Measurements from ENCODE around the gene CDKN2C. TPM values are rescaled to one million over a fixed set of nuclear protein-coding genes. Genes with fewer than 3 reads are reported as not detected.

Gene CDKN2C
- 10 to 100 TPM in 1 of 2 donors, 1 to 10 TPM in 1; 8.1 to 21.4 TPM for total RNA-seq

DNA sequence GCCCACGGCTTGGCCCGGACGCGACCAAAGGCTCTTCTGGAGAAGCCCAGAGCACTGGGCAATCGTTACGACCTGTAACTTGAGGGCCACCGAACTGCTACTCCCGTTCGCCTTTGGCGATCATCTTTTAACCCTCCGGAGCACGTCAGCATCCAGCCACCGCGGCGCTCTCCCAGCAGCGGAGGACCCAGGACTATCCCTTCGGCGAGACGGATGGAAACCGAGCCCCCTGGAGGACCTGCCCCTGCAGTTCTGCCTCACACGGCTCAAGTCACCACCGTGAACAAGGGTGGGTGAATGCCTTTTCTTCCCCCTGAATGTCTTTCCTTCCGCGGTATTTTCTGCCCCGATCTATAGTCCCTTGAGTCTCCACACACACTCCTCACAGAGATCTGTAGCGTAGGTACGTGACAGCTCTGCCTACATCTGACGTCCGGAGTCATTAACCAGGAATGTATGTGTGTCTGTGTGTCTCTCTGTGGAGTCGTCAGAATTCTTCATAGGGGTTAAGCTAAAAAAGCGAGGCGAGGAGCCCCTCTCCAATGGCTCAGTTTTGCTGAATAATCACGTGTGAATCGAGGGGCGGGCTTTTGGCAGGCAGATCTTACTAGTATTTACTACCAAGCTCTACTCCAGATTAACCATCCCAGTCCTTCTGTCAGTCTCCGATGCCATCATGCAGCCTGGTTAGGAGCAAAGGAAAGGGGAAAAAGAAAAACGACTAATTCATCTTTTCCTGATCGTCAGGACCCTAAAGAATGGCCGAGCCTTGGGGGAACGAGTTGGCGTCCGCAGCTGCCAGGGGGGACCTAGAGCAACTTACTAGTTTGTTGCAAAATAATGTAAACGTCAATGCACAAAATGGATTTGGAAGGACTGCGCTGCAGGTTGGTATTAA is at the start of gene CDKN2C:
Gene CDKN2C (plus strand): TSS at position 635 of the 898 bp plus-strand sequence. CDS start 124 bp downstream, at position 759.
- Histone ChIP-seq H3K4me1 (no peaks in the 10 kb centered on the region), H3K4me3 (peak within 1 kb of the TSS; percentile 79), H3K9ac (ENCODE audit: low read depth in 2 of 2, low read length in 2 of 2) (peak within 1 kb of the TSS; percentile 88 to 97), H3K36me3 (no peaks in the 10 kb centered on the region), H3K9me3 (no peaks in the 10 kb centered on the region), H3K27ac (peak within 1 kb of the TSS; percentile 92), H3K27me3 (no peaks in the 10 kb centered on the region)
- intact Hi-C loops (cut with DNase I) = no loop called here
- TF ChIP-seq, protein P1, sequence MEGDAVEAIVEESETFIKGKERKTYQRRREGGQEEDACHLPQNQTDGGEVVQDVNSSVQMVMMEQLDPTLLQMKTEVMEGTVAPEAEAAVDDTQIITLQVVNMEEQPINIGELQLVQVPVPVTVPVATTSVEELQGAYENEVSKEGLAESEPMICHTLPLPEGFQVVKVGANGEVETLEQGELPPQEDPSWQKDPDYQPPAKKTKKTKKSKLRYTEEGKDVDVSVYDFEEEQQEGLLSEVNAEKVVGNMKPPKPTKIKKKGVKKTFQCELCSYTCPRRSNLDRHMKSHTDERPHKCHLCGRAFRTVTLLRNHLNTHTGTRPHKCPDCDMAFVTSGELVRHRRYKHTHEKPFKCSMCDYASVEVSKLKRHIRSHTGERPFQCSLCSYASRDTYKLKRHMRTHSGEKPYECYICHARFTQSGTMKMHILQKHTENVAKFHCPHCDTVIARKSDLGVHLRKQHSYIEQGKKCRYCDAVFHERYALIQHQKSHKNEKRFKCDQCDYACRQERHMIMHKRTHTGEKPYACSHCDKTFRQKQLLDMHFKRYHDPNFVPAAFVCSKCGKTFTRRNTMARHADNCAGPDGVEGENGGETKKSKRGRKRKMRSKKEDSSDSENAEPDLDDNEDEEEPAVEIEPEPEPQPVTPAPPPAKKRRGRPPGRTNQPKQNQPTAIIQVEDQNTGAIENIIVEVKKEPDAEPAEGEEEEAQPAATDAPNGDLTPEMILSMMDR (IDR thresholded peaks at IDR 0.05) = no peak
- peak; percentile 88 for DNase-seq

DNA sequence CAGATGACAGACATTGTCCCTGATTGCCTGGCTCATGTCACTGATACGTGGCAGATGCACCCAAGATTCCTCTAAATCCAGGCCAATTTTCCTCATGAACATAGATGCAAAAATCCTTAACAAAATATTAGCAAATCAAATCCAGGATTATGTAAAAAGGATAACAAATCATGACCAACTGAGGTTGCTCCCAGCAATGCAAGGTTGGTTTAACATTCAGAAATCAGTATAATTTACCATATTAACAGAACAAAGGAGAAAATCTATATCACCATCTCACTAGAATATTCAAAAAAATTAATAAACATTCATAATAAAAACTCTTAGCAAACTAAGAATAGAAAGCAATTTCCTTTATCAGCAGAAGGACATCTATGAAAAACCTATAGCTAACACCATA is 49.6 kb upstream of the CDKN2C start:
- H3K9ac ChIP-seq (ENCODE audit: low read depth in 2 of 2, low read length in 2 of 2) = no peak overlapping the region
- no peaks in the 10 kb centered on the region for H3K9me3 ChIP-seq
- no peak for DNase-seq
- TF ChIP-seq, protein P1 (IDR thresholded peaks at IDR 0.05) = no peak
- no peaks in the 10 kb centered on the region for H3K4me1 ChIP-seq
- H3K36me3 ChIP-seq = no peaks in the 10 kb centered on the region
- no peaks in the 10 kb centered on the region for H3K27me3 ChIP-seq
- no peak overlapping the region for H3K4me3 ChIP-seq
- intact Hi-C loops (cut with DNase I) = loop anchor here (10.0 kb wide), 1 partner anchor 134 kb away; no protein-coding TSS in a partner anchor
- no peak overlapping the region for H3K27ac ChIP-seq

DNA sequence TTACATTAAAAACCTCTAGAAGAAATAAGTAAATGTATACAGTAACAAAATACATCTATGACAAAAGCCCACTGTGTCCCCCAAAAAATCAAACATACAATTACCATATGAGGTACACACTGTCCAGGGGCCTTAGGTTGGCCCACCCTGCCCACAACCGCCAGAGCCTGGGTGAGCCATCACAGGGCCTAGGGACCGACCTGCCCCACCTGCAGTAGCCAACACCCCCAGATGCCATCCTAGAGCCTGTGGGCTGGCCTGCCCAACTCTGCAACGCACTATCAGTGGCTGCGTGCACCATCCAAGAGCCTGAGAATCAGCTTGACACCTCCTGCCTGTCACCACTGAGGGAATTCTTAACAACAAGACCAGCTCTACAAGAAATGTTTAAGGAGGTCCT is 49.0 kb upstream of the CDKN2C start:
- Histone ChIP-seq H3K4me1 (no peaks in the 10 kb centered on the region), H3K9me3 (no peaks in the 10 kb centered on the region), H3K36me3 (no peaks in the 10 kb centered on the region), H3K4me3 (no peak overlapping the region), H3K27me3 (no peaks in the 10 kb centered on the region), H3K27ac (no peak overlapping the region), H3K9ac (ENCODE audit: low read depth in 2 of 2, low read length in 2 of 2) (no peak overlapping the region)
- TF ChIP-seq, protein P1 (IDR thresholded peaks at IDR 0.05) = no peak
- no peak for DNase-seq
- intact Hi-C loops (cut with DNase I) = loop anchor here (10.0 kb wide), 1 partner anchor 134 kb away; no protein-coding TSS in a partner anchor

DNA sequence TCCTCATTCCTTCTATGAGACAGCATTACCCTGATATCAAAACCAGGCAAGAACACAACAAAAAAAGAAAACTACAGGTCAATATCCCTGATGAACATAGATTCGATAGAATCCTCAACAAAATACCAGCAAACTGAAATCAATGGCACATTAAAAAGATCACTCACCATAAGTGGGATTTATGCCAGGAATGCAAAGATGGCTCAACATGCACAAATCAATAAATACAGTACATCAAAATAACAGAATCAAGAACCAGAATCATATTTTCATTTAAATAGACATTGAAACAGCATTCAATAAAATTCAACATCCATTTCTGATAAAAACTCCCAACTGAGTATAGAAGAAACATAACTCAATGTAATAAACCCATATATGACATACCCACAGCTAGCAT is 46.5 kb upstream of the CDKN2C start:
- intact Hi-C loops (cut with DNase I) = loop anchor here (10.0 kb wide), 1 partner anchor 131 kb away; no protein-coding TSS in a partner anchor
- TF ChIP-seq, protein P1 (IDR thresholded peaks at IDR 0.05) = no peak

DNA sequence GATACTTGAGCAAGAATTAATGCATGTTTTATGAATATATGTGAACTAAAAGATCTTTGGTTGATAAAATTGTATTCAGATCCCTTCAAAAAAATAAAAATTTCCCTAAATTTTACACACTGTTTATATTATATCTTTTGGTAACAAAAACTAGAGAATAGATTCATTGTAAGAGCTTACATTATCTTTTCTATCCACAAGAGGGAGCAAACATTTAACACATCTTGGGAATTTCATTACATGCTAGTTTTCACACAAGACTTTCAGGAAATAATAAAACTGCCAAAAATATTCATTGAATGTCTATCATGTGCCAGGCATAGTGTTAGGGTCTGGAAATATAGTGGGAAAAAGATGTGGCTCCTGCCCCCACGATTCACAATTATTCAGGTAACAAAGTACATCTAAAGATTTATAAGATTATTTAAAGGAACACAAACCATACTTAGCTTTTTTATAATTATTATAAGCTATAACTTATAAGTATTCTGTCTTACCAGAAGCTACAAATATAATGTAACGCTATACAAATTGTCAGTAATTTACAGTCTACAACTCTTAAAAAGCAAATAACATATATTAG is 40.6 kb upstream of the CDKN2C start:
- TF ChIP-seq, protein P1 (IDR thresholded peaks at IDR 0.05) = peak; percentile 53
- Histone ChIP-seq H3K36me3 (no peaks in the 10 kb centered on the region), H3K27me3 (no peaks in the 10 kb centered on the region), H3K27ac (no peak overlapping the region), H3K4me3 (no peak overlapping the region), H3K9me3 (no peaks in the 10 kb centered on the region), H3K9ac (ENCODE audit: low read depth in 2 of 2, low read length in 2 of 2) (no peak overlapping the region), H3K4me1 (no peaks in the 10 kb centered on the region)
- no peak for DNase-seq
- intact Hi-C loops (cut with DNase I) = loop anchor here (10.0 kb wide), 1 partner anchor 125 kb away; no protein-coding TSS in a partner anchor

More for the DNA sequence above, 46.5 kb upstream of the CDKN2C start:
- no peak overlapping the region for H3K27ac ChIP-seq
- no peaks in the 10 kb centered on the region for H3K27me3 ChIP-seq
- no peaks in the 10 kb centered on the region for H3K9me3 ChIP-seq
- H3K4me3 ChIP-seq = no peak overlapping the region
- no peaks in the 10 kb centered on the region for H3K4me1 ChIP-seq
- no peak for DNase-seq
- no peaks in the 10 kb centered on the region for H3K36me3 ChIP-seq
- H3K9ac ChIP-seq (ENCODE audit: low read depth in 2 of 2, low read length in 2 of 2) = no peak overlapping the region
